G401 (cell line): ENCODE data around the gene TM4SF1. TPM values are rescaled to one million over a fixed set of nuclear protein-coding genes. Genes with fewer than 3 reads are reported as not detected.

Source experiments
- DNase-seq: peaks from one replicate; pipeline ENCODE4 v3.0.0-alpha.2; 2015; ENCODE audit warnings: low spot score
- in situ Hi-C: cut with HindIII; loops from 2 replicates; pipeline ENCODE4 v1.10.0; 2016; ENCODE audit warnings: low sequenced_read_pairs, mixed read lengths
- total RNA-seq: library from RNA; depleted of rRNA; stranded (reverse); fragments of >200 nt; shearing (Covaris generic); gene quantifications from 2 replicates; pipeline ENCODE4 v1.2.3, GENCODE V29; 2014; rRNA removed

Gene TM4SF1
- total RNA-seq = 1,040 and 1,132 TPM in 2 replicates

DNA sequence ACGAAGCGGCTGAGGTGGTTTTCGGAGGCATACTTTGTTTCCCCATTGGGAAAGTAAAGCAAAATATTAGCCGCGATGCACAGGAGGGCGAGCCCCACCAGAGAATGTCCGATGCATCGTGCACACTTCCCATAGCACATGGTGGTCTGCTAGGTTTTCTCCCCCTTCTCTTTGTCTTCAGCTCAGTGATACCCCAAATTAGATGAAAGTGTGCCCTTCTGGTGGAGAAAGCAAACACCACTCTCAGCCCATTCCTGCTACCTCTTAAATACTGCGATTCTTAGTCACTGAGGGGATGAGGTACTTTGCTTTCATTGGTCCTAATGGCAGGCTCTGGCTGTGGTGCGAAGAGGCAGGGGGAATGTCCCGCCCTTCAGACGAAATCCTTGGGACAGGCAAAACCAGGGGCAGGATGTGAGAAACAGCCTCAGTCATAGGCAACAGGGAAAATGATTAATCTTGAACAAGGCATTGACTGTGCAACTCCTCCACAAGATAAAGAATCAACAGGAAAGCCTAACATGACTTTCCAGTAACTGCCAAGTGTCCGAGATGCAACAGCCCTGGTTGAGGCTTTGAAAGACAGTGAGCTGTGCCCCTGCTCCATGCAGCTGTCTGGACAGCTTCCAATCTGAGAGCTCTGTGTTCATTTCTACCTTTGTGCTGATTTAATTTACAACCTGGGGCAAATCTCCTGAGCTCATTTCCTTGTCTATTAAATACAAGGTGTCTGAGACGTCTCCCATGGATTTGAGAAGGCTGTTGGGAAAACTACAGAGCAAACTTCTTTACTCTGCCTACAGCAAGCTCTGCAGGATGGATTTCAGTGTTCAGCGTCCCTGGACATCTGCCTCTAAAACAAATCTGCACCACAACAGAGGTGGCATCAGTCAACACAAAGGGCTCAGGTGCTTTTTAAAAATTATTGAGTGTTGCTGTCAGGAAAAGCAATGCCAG lies at the start of gene TM4SF1:
TM4SF1 (minus strand) TSS at position 242 of the 957 bp plus-strand sequence; CDS start at position 140, 102 bp downstream.
- DNase-seq = peak; percentile 71
- in situ Hi-C loops = no loop called here

- in situ Hi-C loops = no loop called here
- no peak for DNase-seq
These were observed 48.9 kb upstream of the TM4SF1 start for GRCh38 chr3:149426325-149426724.

- in situ Hi-C loops = no loop called here
- DNase-seq = no peak
These were observed 47.5 kb upstream of the TM4SF1 start for GRCh38 chr3:149424918-149425317.

GRCh38 chr3:149421764-149422163 lies 44.3 kb upstream of the TM4SF1 start:
- in situ Hi-C loops = no loop called here
- DNase-seq = no peak

- no peak for DNase-seq
- in situ Hi-C loops = no loop called here
These were observed 42.4 kb upstream of the TM4SF1 start for GRCh38 chr3:149419816-149420215.

DNA sequence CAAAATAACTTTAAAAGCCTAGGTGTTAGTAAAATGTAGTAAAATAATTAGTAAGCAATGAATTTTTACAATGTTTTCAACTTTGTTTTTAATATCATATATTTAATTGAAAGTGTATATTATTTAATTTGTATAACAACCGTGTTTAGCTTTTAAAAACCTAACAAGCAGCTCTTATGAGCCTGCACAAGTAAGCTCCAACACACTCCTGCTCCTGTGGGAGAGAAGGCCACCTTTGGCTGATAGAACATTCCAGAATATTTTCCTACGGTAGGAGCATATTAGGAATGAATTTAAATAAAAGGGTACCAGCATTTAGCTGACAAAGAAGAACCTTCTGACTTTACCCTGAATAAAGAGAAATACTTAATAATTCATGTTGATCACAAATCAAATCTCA lies 40.3 kb upstream of the TM4SF1 start:
- no peak for DNase-seq
- in situ Hi-C loops = no loop called here

- DNase-seq = no peak
- in situ Hi-C loops = no loop called here
These were observed 39.7 kb upstream of the TM4SF1 start for GRCh38 chr3:149417174-149417573.

- in situ Hi-C loops = no loop called here
- DNase-seq = no peak
These were observed 38.0 kb upstream of the TM4SF1 start for GRCh38 chr3:149415484-149415883.

DNA sequence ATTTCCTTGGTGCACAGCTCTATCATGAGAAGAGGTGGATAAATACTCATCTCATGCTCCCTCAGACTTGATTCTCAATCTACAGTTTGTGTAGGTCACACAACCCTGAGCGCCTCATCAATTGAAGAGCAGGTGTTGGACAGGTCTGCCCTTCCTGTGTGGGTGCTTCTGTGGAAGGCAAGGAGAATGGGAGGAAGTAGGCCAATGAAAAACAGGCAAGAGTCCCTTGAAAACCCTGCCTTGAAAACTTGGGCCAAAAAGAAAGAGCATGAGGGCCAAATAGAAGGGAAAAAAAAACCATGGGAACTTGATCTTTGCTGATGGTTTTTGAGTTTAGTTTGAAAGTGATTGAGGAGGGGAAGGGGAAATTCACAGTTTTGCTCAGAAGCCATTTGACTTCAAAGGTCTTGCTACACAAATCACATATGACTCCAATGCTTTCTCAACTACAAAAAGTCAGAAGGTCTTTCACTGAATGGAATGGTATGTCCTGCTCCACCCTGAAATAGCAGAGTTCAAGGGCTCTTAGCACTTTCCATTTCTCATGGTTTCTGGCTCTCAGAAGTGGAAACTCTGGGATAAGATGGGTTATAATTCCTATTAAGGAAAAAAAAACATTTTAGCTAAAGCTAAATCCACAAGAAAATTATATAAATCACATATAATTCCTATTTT lies 37.2 kb upstream of the TM4SF1 start:
- in situ Hi-C loops = no loop called here
- no peak for DNase-seq

- in situ Hi-C loops = no loop called here
- no peak for DNase-seq
These were observed 34.1 kb upstream of the TM4SF1 start for GRCh38 chr3:149411583-149411982.

- in situ Hi-C loops = no loop called here
- DNase-seq = no peak
These were observed 31.9 kb upstream of the TM4SF1 start for GRCh38 chr3:149409351-149409750.

DNA sequence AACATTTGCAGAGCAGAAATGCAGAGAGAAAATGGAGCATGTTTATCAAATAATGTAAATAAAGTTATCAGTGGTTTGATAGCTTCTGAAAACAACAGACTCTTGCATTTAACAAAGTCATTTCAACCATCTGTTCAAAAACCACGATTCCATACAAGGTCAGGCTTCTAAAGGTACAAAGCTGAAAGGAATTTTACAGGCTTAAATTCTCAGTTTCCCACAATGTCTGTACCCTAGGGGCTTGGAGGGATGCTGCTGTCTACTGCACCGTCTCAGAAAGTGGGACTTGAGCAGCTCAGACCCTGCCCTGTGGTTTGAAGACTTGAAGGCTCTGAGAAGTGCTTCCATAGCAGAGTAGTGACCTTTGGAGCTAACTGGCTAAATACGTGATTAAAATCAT lies 30.4 kb upstream of the TM4SF1 start:
- in situ Hi-C loops = no loop called here

GRCh38 chr3:149406244-149406752 lies 28.8 kb upstream of the TM4SF1 start:
- DNase-seq = no peak
- in situ Hi-C loops = no loop called here

More for the DNA sequence above, 30.4 kb upstream of the TM4SF1 start:
- no peak for DNase-seq

- DNase-seq = no peak
- in situ Hi-C loops = no loop called here
These were observed 26.0 kb upstream of the TM4SF1 start for GRCh38 chr3:149403443-149403842.

- DNase-seq = no peak
- in situ Hi-C loops = no loop called here
These were observed 25.0 kb upstream of the TM4SF1 start for GRCh38 chr3:149402481-149402880.

DNA sequence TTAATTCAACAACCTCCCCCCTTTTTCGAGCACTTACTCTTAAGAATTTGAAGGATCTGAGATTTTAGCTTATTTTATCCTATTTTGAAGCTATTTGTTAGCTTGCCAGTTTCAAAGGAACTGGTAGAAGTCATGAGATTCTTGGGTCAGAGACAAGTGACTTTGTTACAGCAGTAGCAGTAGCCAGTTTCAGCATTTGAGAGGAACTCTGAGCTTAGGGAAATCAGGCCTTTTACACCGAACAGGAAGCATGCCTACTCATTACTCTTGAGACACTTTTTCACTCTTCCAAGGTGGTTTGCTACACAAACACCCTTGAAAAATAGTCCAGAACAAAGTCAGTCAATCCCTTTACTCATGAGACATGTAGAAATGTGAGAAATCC lies 24.5 kb upstream of the TM4SF1 start:
- DNase-seq = no peak
- in situ Hi-C loops = no loop called here

DNA sequence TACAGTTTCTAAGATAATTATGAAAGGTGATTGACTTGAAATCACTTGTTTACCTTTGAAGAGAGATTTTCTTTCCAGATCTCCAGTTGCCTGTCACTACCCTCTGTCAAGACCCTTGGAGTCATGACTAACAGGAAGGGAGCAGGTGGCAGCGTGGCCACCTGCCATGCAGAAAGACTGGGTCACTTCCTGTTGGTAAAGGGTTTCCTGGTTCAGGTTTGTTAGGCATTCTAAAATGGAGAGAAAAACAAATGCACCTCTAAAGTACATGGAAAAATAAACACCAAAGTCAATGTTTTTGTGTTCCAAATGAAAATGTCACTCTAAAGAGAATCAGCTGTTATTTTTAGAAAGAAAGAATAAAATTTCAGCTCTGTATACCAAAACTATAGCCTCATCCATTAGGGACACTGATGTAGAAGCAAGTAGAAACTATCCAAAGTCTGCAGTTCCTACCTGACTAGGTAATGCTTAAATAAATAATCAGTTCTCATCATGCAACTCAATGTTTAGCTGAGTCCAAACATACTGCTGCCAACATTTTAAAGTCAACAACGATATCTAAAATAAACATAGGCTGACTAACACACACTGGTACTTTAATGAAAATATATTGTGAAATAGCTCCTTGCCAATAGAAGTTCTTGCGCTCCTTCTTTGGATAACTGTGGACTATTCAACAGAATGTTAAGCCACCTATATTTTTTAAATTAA lies 23.9 kb upstream of the TM4SF1 start:
- no peak for DNase-seq
- in situ Hi-C loops = no loop called here

GRCh38 chr3:149400645-149401044 lies 23.2 kb upstream of the TM4SF1 start:
- no peak for DNase-seq
- in situ Hi-C loops = no loop called here

DNA sequence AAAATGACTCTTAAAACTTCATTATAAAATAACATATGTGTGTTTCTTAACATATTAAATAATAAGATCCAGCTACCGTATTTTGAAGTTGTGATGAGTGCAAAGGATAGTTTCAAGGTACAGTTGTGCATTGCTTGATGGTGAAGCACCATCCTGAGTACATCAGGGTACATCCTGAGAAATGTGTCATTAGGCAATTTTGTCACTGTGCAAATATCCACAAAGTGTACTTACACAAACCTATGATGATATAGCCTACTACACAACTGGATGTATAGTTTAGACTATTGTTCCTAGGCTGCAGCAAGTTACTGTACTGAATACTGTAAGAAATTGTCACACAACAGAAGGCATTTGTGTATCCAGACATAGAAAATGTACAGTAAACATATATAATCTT lies 20.8 kb upstream of the TM4SF1 start:
- in situ Hi-C loops = no loop called here
- no peak for DNase-seq

DNA sequence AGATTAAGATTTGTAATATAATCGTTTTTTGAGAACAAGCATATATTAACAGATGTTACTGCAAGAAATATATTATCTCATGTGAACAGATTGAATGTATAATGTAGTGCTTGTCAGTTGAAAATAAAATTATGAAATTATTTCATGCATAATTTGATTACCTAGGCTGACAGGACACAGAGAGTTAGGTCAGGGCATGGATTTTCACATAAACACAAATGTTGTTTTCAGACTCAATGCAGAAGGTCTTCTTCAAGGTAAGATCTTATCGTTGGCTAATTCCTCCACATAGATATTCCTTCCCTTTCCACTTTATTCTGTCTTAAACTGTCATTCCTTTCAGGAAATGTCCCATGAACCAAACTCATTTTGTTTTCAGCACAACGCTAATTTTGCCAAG lies 20.1 kb upstream of the TM4SF1 start:
- no peak for DNase-seq

More for the DNA sequence above, 20.1 kb upstream of the TM4SF1 start:
- in situ Hi-C loops = no loop called here
